ENCODE data around the gene TMTC1.

GRCh38 chr12:29676676-29677075, 107.1 kb downstream of the TMTC1 start:
- TF ChIP-seq EZH2 (IDR thresholded peaks at IDR 0.05; ENCODE audit: borderline replicate concordance, low read length) (no peak), CTCF (IDR thresholded peaks at IDR 0.05; ENCODE audit: low read length) (no peak)

Measured in OCI-LY1 (cell line).